DMS 273 (cell line): Measurements from ENCODE around the gene CACNB1.
"Not testable (repeated sequence)": the region's sequence is repeated elsewhere in the genome, so short reads cannot be mapped to it uniquely, and the experiment has no call there.

Experiments used
- DNase-seq: peaks from one replicate; lab custom pipeline; 2025; ENCODE audit not compliant: unreplicated experiment; lab: John Stamatoyannopoulos, UW

Gene CACNB1

GRCh38 chr17:39177256-39177655, 20.2 kb downstream of the CACNB1 start:
- DNase-seq = peak; percentile 49

DNA sequence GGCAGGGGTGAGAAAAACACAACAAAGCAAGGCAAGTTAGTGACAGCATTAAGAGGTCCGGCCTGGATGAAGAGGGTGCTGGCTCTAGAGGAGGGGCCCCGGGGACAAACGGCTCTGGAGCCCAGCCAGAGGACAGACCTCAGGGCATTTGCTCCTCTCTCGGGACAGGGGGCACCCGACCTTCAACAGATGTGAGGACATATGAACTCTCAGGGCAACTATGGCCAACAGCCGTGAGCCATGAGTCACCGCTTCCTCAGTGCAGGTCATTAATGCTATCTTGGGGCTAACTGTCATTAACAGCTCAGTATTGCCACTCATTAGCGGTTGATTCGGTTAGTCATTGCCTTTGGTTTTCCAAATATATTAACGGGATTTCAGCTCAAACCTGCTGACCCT, 21.8 kb downstream of the CACNB1 start:
- DNase-seq = no peak

DNA sequence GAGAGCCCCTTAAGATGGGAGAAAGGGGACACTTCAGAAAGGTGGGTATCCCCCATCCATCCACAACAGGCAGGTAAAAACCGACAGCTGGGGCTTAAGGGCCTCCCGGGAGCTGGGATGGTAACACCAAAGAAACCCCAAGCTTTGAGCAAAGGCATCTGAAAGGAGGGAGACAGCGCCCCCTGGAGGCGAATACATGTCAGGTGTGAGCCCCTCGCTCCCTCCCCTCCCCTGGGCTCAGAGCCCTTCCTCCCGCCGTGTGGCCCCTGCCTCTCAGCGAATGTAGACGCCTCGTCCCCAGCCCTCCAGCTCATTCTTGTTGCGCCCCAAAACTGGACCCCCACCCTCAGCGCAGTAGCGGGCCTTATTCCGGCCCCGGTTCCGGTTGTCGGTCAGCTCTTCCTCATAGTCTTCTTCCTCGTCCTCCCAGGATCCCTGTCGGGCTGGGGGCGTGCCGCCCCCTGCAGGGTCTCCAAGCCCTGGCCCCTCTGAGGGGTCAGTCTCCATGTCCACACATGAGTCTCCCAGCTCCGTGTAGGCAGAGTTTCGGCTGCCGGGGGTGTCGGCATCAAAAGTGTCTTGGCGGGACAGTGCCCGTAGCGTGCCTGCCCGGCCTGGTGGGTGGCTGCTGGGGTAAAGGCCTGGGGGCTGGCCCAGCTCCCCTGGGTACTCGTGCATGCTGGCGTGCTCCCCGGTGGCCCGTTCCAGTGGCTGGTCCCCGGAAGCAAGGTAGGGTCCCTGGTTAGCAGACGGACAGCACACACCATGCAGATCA, 22.4 kb downstream of the CACNB1 start:
- peak; percentile 92 for DNase-seq

DNA sequence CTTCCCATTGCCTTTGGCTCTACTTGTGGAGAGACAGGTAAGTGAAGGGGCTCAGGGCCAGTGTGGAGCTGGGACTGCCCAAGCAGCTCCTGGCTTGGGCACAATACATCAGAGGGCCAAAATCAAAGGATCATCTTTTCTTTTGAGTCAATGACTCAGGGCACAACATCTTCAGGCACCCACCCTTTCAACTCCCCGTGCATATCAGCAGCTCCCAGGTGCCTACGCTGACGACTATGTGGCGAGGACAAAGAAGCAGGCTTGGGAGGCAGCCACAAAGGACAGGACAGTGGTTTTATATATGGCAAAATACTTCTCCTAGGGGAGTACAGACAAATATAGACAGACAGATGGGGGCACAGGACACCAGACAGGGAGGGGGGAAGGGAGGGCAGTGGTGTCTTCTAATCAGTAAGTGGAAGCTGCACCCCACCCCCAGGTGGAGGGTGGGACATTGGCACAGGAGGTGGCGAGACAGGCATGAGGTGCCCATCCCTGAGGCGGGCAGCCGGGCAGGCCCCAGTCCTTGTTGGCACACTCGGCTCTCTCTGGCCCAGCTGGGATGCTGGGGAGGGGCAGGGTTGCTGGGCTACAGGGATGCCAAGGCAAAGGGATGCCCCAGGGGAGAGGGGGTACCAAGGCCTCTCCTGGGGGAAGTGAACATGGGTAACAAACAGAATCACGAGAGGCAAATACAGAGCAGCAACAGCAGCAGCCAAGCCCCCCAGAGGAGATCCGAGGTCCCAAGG, 23.8 kb downstream of the CACNB1 start:
- DNase-seq = peak; percentile 44

- no peak for DNase-seq
Observed at GRCh38 chr17:39173080-39173479, 24.4 kb downstream of the CACNB1 start.

DNA sequence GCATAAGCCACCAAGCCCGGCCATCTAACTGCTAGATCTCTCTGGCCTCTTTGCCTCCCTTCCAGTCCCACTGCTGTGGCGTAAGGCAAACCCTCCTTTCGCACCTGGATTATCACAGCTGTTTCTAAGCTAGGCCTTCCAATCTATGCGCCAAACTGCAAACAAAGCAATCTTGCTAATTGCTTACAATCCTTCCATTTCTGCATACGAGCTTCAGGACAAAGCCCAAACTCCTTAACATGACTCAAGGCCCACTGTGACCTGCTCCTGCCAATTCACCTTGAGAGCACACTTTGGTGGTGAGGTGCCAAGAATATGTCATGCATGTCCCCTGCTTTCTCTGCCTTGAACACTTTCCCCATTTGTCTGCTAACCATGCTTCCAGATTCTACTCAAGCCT, 25.5 kb downstream of the CACNB1 start:
- DNase-seq = no peak

GRCh38 chr17:39170558-39170957, 26.9 kb downstream of the CACNB1 start:
- no peak for DNase-seq

DNA sequence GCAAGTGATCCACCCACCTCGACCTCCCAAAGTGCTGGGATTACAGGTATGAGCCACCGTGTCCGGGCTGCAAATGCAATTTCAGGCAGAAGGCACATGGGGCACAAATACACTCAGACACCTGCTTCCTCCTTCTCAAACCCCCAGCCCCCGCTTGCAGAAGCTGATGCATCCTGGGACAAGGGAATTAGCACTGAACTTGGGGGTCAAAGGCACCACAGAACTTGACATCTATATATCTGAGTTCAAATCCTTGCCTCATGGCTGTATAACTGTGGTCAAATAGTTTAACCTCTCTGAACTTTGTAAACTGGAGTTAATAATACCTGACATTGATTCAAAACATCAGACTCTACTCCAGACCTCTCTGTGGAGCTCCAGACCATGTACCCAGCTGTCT, 27.4 kb downstream of the CACNB1 start:
- DNase-seq = no peak

GRCh38 chr17:39169518-39169917, 28.0 kb downstream of the CACNB1 start:
- DNase-seq = no peak

- DNase-seq = no peak
Observed at GRCh38 chr17:39169101-39169500, 28.4 kb downstream of the CACNB1 start.

DNA sequence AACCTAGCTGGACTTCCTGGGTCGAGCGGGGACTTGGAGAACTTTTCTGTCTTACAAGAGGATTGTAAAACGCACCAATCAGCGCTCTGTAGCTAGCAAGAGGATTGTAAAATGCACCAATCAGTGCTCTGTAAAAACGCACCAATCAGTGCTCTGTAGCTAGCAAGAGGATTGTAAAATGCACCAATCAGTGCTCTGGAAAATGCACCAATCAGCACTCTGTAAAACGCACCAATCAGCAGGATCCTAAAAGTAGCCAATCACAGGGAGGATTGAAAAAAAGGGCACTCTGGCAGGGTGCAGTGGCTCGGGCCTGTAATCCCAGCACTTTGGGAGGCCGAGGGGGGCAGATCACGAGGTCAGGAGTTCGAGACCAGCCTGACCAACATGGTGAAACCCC, 29.0 kb downstream of the CACNB1 start:
- not testable (repeated sequence) for DNase-seq

DNA sequence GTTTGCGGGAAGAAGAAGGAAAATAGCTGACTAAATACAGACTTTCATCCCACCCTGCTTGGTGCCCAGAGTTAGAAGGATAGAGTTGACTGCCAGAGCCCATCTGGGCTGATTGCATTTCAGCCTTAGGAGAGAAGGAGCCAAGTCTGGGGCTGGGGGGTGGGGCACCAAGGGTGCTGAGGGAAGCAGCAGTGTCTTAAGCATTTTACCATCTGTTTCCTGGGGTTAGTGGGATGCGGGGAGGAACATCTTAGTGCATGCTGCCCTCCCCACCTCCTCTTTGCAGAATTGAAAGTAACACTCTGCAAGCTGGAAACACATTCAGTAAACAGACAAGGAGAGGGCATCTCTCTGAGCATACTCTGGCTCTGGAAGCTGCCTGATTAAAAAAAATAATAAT, 30.0 kb downstream of the CACNB1 start:
- peak; percentile 73 for DNase-seq

GRCh38 chr17:39166437-39167335, 30.8 kb downstream of the CACNB1 start:
- DNase-seq = no peak

DNA sequence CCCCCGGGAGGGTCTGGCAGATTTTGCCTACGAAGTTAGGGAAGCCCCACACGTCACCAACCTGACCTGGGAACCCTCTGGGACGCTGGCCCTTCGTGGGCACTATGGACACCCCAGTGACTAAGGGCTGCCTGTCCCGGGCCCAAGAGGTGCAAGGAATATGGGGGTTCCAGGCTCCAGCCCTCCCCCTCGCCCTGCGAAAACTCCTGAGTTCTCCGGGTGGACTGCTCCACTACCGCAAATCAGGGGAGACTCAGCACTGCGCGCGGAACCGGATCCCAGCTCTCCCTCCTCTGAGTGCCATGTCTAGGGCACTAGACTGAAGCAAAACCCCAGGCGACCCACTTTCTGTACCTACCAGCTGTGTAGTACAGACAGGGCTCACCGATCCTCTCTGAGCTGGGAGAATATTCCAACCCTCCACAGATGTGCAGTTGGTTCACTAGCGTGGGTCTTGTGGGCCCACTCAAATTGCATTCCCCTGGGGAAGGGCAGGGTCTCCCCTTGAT, 31.6 kb downstream of the CACNB1 start, which contains the start of gene ARL5C:
Gene ARL5C, minus strand, starts transcription at position 321 of the 509 bp plus-strand sequence. CDS start 401 bp downstream, outside the sequence.
- DNase-seq = no peak

DNA sequence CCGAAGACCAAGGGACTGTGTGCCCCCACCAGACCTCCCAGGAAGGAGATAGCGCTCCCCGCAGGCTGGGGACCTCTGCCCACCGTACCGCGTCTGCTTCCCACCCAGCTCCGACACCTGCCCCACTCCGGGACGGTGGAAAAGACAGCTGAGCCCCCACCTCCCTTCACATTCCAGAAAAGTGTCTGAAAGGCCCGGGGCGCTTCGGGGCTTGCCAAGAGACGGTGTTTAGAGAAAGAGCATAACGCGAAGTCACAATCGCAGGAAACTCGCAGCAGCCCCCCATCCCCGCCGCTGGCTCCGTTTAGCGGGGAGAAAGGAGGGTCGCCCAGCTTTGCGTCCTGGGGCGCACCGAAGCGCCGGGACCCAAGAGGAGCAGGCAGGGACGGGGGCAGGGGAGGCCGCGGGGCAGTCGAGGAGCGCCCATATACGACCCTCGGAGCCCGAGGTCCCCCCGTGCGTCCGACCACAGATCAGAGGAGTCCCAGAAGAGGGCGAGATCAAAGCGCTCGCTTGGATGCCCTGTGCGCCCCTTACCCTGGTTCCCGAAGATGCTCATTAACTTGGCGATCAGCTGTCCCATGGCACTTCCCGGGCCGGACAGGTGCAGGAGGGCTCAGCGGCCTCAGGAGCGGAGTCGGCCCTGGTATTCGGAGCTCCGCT, 32.2 kb downstream of the CACNB1 start:
- no peak for DNase-seq

- peak; percentile 93 for DNase-seq
Observed at GRCh38 chr17:39164675-39165143, 32.8 kb downstream of the CACNB1 start.

DNA sequence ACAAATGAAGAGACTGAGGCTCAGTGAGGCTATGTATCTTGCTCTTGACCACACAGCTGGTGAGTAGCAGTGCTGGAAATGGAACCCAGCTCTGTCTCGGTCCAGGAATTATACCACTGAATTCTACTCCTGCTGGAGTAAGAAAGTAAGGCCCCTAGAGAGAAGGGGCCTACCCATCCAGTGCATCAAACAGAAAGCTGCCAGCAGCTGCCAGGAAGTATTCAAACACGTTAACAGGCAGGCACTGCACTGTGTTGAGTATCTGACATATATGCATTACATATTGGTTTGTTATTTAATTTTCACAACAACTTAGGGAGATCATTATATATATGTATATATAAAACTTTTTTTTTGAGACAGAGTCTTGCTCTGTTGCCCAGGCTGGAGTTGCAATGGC, 35.5 kb downstream of the CACNB1 start:
- no peak for DNase-seq

DNA sequence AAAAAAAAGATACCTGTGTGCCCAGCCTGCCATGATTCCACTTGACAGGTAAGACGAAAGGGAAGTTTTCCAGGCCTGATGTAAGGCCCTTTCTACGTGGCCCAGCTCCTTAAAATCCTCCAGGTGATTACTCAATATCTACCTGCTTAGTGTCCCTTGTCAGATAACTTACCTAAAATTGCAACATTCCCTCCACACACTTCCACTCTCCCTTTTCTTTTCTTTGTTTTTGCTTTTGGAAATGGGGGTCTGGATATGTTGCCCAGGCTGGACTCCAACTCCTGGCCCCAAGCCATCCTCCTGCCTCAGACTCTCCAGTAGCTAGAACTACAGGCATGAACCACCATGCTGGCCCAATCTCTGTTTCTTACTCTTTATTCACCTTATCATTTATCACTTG, 38.8 kb downstream of the CACNB1 start:
- no peak for DNase-seq

DNA sequence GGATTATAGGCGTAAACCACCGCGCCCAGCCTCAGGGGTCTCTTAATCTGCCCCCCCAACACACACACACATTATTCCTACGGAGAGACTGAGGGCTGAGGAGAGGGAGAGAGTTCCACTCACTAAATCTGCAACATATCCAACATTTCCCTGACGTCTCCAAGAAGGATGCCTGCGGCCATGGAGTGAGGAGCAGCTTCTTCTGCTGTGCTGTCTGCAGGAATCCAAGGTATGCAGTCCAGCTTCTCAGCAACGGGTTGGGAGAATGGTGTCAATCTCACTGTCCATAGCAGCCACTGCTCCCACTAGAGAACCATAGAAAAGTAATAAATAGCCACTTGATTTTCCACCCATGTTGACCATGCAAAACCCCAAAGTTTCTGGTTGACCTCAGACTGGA, 41.0 kb downstream of the CACNB1 start:
- no peak for DNase-seq

DNA sequence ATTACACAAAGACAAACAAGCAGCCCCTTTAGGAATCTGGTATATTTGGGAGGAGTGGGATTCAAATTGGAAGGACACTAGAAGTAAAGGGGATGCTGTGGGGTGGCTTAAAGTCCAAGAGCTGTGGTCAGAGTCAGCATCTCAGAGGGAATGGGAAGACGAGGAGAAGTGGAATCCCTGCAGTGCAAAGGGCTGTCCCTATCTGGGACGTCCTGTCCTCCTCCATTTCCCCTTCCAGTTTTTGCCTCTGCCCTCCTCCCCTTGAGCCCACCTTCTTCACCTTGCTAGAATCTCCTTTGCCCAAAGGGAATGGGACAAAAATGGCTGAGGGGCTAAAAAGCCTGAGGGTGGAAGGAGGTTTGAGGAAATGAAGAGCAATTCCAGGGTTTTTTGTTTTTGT, 41.8 kb downstream of the CACNB1 start:
- no peak for DNase-seq
